ENCODE results near the gene BUB1B.

BUB1B gene

DNA sequence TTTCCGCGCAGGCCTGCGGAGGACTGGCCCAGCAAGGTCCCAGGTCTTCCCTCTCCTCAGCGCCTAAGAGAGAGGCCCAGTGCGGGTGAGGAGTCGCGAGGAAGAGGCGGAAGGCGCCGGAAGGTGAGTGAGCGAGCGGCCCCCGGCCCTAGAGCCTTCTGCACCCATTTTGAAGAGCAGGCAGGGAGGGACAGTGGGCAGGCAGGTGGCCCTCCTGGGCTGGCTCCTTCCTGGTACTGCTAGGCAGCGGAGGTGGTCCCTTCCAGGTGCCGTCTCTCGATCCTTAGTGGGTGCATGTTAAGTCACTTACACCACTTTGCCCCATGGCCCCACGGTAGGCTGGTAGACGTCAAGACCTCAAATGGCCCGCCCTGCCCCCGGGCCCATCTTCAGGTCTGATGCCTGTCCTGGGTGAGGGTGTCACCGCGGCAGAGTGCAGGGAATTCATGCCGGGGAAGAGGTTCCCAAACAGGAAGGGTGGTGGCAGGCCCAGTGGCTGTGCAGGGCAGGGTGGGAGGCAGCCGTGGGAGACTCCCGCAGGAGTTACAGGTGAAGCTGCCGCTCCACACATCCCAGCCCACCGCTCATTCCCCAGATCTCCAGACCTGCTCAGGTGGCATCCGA, 92.4 kb downstream of the BUB1B start:
- Histone ChIP-seq H3K27me3 (replicated peaks in 2 of 5; ENCODE audit: control insufficient read depth in 4 of 5, insufficient read depth in 5 of 5, low read length in 4 of 5) (peaks cover 0 to 40% (median 13%) of the 10 kb centered on the region in 5 experiments), H3K36me3 (ENCODE audit: control insufficient read depth in 4 of 4, insufficient read depth in 4 of 4, low read length in 3 of 4) (no peaks in the 10 kb centered on the region), H3K4me1 (ENCODE audit: control extremely low read depth in 1 of 4, control insufficient read depth in 4 of 4, insufficient read depth in 4 of 4, low read length in 3 of 4) (peaks cover 0 to 23% (median 14%) of the 10 kb centered on the region in 4 experiments), H3K9me3 (ENCODE audit: control extremely low read depth in 1 of 5, control insufficient read depth in 4 of 5, insufficient read depth in 2 of 5, low read depth in 1 of 5, low read length in 4 of 5) (no peaks in the 10 kb centered on the region), H3K4me3 (ENCODE audit: control insufficient read depth in 1 of 7, extremely low read depth in 1 of 7, insufficient read depth in 4 of 7, low read depth in 2 of 7, low read length in 6 of 7) (peak overlapping the region; percentile 39 to 81 (median 61)), H3K27ac (ENCODE audit: insufficient read depth in 1 of 2, low read depth in 1 of 2, low read length in 2 of 2, poor library complexity in 1 of 2, severe bottlenecking in 2 of 2) (no peak overlapping the region)
- 40% methylated on average over 13 of the region's 28 CpGs for WGBS (ENCODE audit: insufficient coverage)
- CTCF ChIA-PET = interaction anchor here (1.3 to 3.1 kb wide), 4 partner anchors 8 to 30 kb away, joined by 3 to 33 read pairs (median 4); partner anchors contain the start of gene PAK6
- DNase-seq = no peak
- POLR2A ChIA-PET = interaction anchor here (0.6 kb wide), 1 partner anchor 27 kb away, joined by 3 read pairs; no protein-coding TSS in a partner anchor

GRCh38 chr15:40254452-40254851, 93.6 kb downstream of the BUB1B start:
- POLR2A ChIA-PET = interaction anchor here (0.5 kb wide), 1 partner anchor 148 kb away, joined by 3 read pairs; no protein-coding TSS in a partner anchor
- Histone ChIP-seq H3K4me3 (ENCODE audit: control insufficient read depth in 1 of 7, extremely low read depth in 1 of 7, insufficient read depth in 4 of 7, low read depth in 2 of 7, low read length in 6 of 7) (no peak overlapping the region), H3K4me1 (ENCODE audit: control extremely low read depth in 1 of 4, control insufficient read depth in 4 of 4, insufficient read depth in 4 of 4, low read length in 3 of 4) (peaks cover 0 to 22% (median 16%) of the 10 kb centered on the region in 4 experiments), H3K9me3 (ENCODE audit: control extremely low read depth in 1 of 5, control insufficient read depth in 4 of 5, insufficient read depth in 2 of 5, low read depth in 1 of 5, low read length in 4 of 5) (no peaks in the 10 kb centered on the region), H3K36me3 (ENCODE audit: control insufficient read depth in 4 of 4, insufficient read depth in 4 of 4, low read length in 3 of 4) (no peaks in the 10 kb centered on the region), H3K27ac (ENCODE audit: insufficient read depth in 1 of 2, low read depth in 1 of 2, low read length in 2 of 2, poor library complexity in 1 of 2, severe bottlenecking in 2 of 2) (no peak overlapping the region), H3K27me3 (replicated peaks in 2 of 5; ENCODE audit: control insufficient read depth in 4 of 5, insufficient read depth in 5 of 5, low read length in 4 of 5) (peaks cover 0 to 40% (median 13%) of the 10 kb centered on the region in 5 experiments)
- CTCF ChIA-PET = interaction anchor here (0.7 to 3.1 kb wide), 11 partner anchors 8 to 37 kb away, joined by 3 to 33 read pairs (median 4); no protein-coding TSS in a partner anchor
- no peak for DNase-seq
- 89% methylated on average over 2 of the region's 3 CpGs for WGBS (ENCODE audit: insufficient coverage)

- peaks cover 0 to 39% (median 13%) of the 10 kb centered on the region in 5 experiments for H3K27me3 ChIP-seq (replicated peaks in 2 of 5; ENCODE audit: control insufficient read depth in 4 of 5, insufficient read depth in 5 of 5, low read length in 4 of 5)
- H3K9me3 ChIP-seq (ENCODE audit: control extremely low read depth in 1 of 5, control insufficient read depth in 4 of 5, insufficient read depth in 2 of 5, low read depth in 1 of 5, low read length in 4 of 5) = no peaks in the 10 kb centered on the region
- no peaks in the 10 kb centered on the region for H3K36me3 ChIP-seq (ENCODE audit: control insufficient read depth in 4 of 4, insufficient read depth in 4 of 4, low read length in 3 of 4)
- CTCF ChIA-PET = interaction anchor here (0.7 to 3.1 kb wide), 11 partner anchors 8 to 38 kb away, joined by 3 to 33 read pairs (median 4); no protein-coding TSS in a partner anchor
- no peak for DNase-seq
- POLR2A ChIA-PET = no interaction called here
- H3K27ac ChIP-seq (ENCODE audit: insufficient read depth in 1 of 2, low read depth in 1 of 2, low read length in 2 of 2, poor library complexity in 1 of 2, severe bottlenecking in 2 of 2) = no peak overlapping the region
- peaks cover 0 to 17% (median 16%) of the 10 kb centered on the region in 4 experiments for H3K4me1 ChIP-seq (ENCODE audit: control extremely low read depth in 1 of 4, control insufficient read depth in 4 of 4, insufficient read depth in 4 of 4, low read length in 3 of 4)
- WGBS (ENCODE audit: insufficient coverage) = 97% methylated on average over 4 of the region's 4 CpGs
- no peak overlapping the region for H3K4me3 ChIP-seq (ENCODE audit: control insufficient read depth in 1 of 7, extremely low read depth in 1 of 7, insufficient read depth in 4 of 7, low read depth in 2 of 7, low read length in 6 of 7)
These were observed 94.2 kb downstream of the BUB1B start for GRCh38 chr15:40255033-40255432.

- Histone ChIP-seq H3K36me3 (ENCODE audit: control insufficient read depth in 4 of 4, insufficient read depth in 4 of 4, low read length in 3 of 4) (no peaks in the 10 kb centered on the region), H3K27me3 (replicated peaks in 2 of 5; ENCODE audit: control insufficient read depth in 4 of 5, insufficient read depth in 5 of 5, low read length in 4 of 5) (peaks cover 0 to 29% (median 11%) of the 10 kb centered on the region in 5 experiments), H3K27ac (ENCODE audit: insufficient read depth in 1 of 2, low read depth in 1 of 2, low read length in 2 of 2, poor library complexity in 1 of 2, severe bottlenecking in 2 of 2) (no peak overlapping the region), H3K4me1 (ENCODE audit: control extremely low read depth in 1 of 4, control insufficient read depth in 4 of 4, insufficient read depth in 4 of 4, low read length in 3 of 4) (peaks cover 0 to 17% (median 16%) of the 10 kb centered on the region in 4 experiments), H3K4me3 (ENCODE audit: control insufficient read depth in 1 of 7, extremely low read depth in 1 of 7, insufficient read depth in 4 of 7, low read depth in 2 of 7, low read length in 6 of 7) (no peak overlapping the region), H3K9me3 (ENCODE audit: control extremely low read depth in 1 of 5, control insufficient read depth in 4 of 5, insufficient read depth in 2 of 5, low read depth in 1 of 5, low read length in 4 of 5) (no peaks in the 10 kb centered on the region)
- 85% methylated on average over 16 of the region's 17 CpGs for WGBS (ENCODE audit: insufficient coverage)
- ChIA-PET POLR2A (no interaction called here), CTCF (interaction anchor here (3.3 kb wide), 1 partner anchor 17 kb away, joined by 26 read pairs; no protein-coding TSS in a partner anchor)
- peak in 1 of 3 donors; percentile 40 for DNase-seq
These were observed 95.9 kb downstream of the BUB1B start for GRCh38 chr15:40256638-40257235.

DNA sequence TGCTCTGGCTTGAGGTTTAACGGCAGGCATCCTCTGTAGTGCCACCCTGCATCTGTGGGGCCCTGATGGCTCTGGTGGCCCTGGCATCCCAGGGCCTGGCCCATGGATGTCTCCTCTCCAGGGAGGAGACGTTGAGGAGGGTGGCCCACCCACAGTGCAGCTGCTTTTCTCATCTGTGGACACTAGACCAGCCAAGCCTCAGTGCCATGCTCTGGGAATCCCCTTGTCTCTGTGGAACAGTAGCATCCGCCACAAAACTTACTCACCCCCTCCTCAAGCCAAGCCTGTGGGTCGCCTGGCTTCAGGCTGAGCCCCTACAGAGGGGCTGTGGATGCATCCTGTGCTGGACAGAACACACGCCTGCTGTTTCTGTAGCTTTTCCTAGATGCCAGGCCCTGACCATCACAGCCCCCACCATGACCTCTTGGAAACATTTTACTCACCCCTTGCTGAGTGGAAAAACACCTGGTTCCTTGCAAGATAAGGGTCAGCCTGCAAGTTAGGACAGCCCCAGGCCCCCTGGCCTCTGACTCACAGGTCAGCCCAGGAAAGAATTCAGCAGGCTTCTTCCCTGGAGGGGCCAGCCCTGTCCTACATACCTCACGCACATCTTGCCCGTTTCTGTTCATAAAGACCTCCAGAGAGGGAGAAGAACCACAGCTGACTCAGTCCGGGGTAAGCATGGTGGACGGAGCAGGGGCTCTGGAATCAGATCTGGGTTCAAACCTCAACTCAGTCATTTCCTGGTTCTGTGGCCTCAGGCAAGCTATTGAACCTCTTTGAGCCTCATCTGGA, 97.0 kb downstream of the BUB1B start:
- POLR2A ChIA-PET = no interaction called here
- peaks cover 0 to 10% (median 8%) of the 10 kb centered on the region in 4 experiments for H3K4me1 ChIP-seq (ENCODE audit: control extremely low read depth in 1 of 4, control insufficient read depth in 4 of 4, insufficient read depth in 4 of 4, low read length in 3 of 4)
- H3K27ac ChIP-seq (ENCODE audit: insufficient read depth in 1 of 2, low read depth in 1 of 2, low read length in 2 of 2, poor library complexity in 1 of 2, severe bottlenecking in 2 of 2) = no peak overlapping the region
- DNase-seq = no peak
- WGBS (ENCODE audit: insufficient coverage) = 74% methylated on average over 6 of the region's 9 CpGs
- H3K4me3 ChIP-seq (ENCODE audit: control insufficient read depth in 1 of 7, extremely low read depth in 1 of 7, insufficient read depth in 4 of 7, low read depth in 2 of 7, low read length in 6 of 7) = no peak overlapping the region
- peaks cover 0 to 19% (median 9%) of the 10 kb centered on the region in 5 experiments for H3K27me3 ChIP-seq (replicated peaks in 2 of 5; ENCODE audit: control insufficient read depth in 4 of 5, insufficient read depth in 5 of 5, low read length in 4 of 5)
- CTCF ChIA-PET = interaction anchor here (0.6 to 3.3 kb wide), 3 partner anchors 12 to 21 kb away, joined by 3 to 26 read pairs (median 3); no protein-coding TSS in a partner anchor
- H3K36me3 ChIP-seq (ENCODE audit: control insufficient read depth in 4 of 4, insufficient read depth in 4 of 4, low read length in 3 of 4) = no peaks in the 10 kb centered on the region
- H3K9me3 ChIP-seq (ENCODE audit: control extremely low read depth in 1 of 5, control insufficient read depth in 4 of 5, insufficient read depth in 2 of 5, low read depth in 1 of 5, low read length in 4 of 5) = no peaks in the 10 kb centered on the region

DNA sequence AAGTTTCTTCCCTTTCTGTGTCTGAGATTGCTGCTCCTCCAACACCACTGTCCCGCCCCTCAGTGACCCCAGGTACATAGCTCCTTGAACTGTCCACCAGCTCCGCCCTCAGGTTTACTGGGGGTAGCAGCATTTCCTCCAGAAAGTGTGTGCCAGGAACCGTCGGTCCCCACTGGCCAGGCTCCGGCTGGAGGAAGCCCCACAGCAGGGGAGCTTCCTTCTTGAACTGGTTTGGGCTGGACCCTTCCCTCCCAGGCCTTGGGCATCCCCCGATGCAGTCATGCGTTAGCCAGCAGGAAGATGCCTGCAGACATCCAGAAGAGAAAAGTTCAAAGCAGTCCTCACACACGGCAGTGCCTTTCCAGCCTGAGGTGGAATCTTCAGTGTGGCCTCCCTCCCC, 97.7 kb downstream of the BUB1B start:
- H3K4me1 ChIP-seq (ENCODE audit: control extremely low read depth in 1 of 4, control insufficient read depth in 4 of 4, insufficient read depth in 4 of 4, low read length in 3 of 4) = peaks cover 0 to 6% (median under 1%) of the 10 kb centered on the region in 4 experiments
- peaks cover 0 to 13% (median 6%) of the 10 kb centered on the region in 5 experiments for H3K27me3 ChIP-seq (replicated peaks in 2 of 5; ENCODE audit: control insufficient read depth in 4 of 5, insufficient read depth in 5 of 5, low read length in 4 of 5)
- ChIA-PET POLR2A (no interaction called here), CTCF (interaction anchor here (0.6 to 3.3 kb wide), 5 partner anchors 8 to 32 kb away, joined by 3 to 26 read pairs (median 3); no protein-coding TSS in a partner anchor)
- H3K27ac ChIP-seq (ENCODE audit: insufficient read depth in 1 of 2, low read depth in 1 of 2, low read length in 2 of 2, poor library complexity in 1 of 2, severe bottlenecking in 2 of 2) = no peak overlapping the region
- H3K36me3 ChIP-seq (ENCODE audit: control insufficient read depth in 4 of 4, insufficient read depth in 4 of 4, low read length in 3 of 4) = no peaks in the 10 kb centered on the region
- WGBS (ENCODE audit: insufficient coverage) = 77% methylated on average over 8 of the region's 8 CpGs
- DNase-seq = no peak
- no peaks in the 10 kb centered on the region for H3K9me3 ChIP-seq (ENCODE audit: control extremely low read depth in 1 of 5, control insufficient read depth in 4 of 5, insufficient read depth in 2 of 5, low read depth in 1 of 5, low read length in 4 of 5)
- H3K4me3 ChIP-seq (ENCODE audit: control insufficient read depth in 1 of 7, extremely low read depth in 1 of 7, insufficient read depth in 4 of 7, low read depth in 2 of 7, low read length in 6 of 7) = no peak overlapping the region
